HepG2 (cell line): Measurements from ENCODE around the gene FRMD4A. TPM values are rescaled to one million over a fixed set of nuclear protein-coding genes. Genes with fewer than 3 reads are reported as not detected.

ENCODE experiments used
- ATAC-seq: fragments of 200-7000 bp; cut with Tn5 transposase; 3 replicates; pipeline ENCODE4 v1.9.1; 2020; ENCODE audit warnings: mild to moderate bottlenecking, moderate library complexity
- BruUV-seq: library from RNA; stranded (reverse); fragments of 400-500 nt; replicated peaks from 2 replicates; lab custom pipeline; 2021; lab: Mats Ljungman, UMichigan
- CTCF ChIA-PET: fragments of 300-600 bp; formaldehyde crosslinking; extraction: SDS; loops from one replicate; lab custom pipeline; 2021; ENCODE audit warnings: low total read pairs, inconsistent platforms, low intra/inter-chr PET ratio; lab: Yijun Ruan, JAX
- POLR2A ChIA-PET: fragments of 350-600 bp; sonication (Branson Sonifier 250); formaldehyde crosslinking; loops from one replicate; lab custom pipeline; 2020; ENCODE audit warnings: antibody characterized with exemption, inconsistent platforms; lab: Yijun Ruan, JAX
- DNase-seq: peaks from one replicate; pipeline ENCODE4 v3.0.0-alpha.2; 2015; ENCODE audit warnings: low spot score
- FAIRE-seq: peaks from 3 replicates; lab custom pipeline; 2011; peaks lifted over from hg19 to GRCh38; lab: Jason Lieb, UNC
- H2AFZ ChIP-seq: one replicate; pipeline ENCODE4 v1.6.1; 2011; ENCODE audit warnings: low read length, inconsistent platforms
- H3K27ac ChIP-seq: fragments of 300-600 bp; 3 replicates; pipeline ENCODE4 v1.8.0; 2011; ENCODE audit warnings: mixed run types, mild to moderate bottlenecking, mixed read lengths, low read length, inconsistent platforms; ENCODE audit not compliant: insufficient read depth; ENCODE audit errors: extremely low read length
- H3K27me3 ChIP-seq, 2 experiments: fragments of 200-600 bp in 1 of 2; 2 replicates in 1 of 2; 3 replicates in 1 of 2; pipeline versions ENCODE4 v1.6.0 to v1.8.0; 2011; ENCODE audit warnings: low read length in 2 of 2, mild to moderate bottlenecking in 2 of 2, moderate library complexity in 2 of 2, inconsistent platforms in 1 of 2; ENCODE audit not compliant: insufficient read depth in 2 of 2, control insufficient read depth in 1 of 2
- H3K36me3 ChIP-seq, 2 experiments: fragments of 200-600 bp in 1 of 2; replicated peaks in 1 of 2; 2 replicates in 1 of 2; 3 replicates in 1 of 2; pipeline versions ENCODE4 v1.5.1 to v1.8.0; 2011; ENCODE audit warnings: low read length in 2 of 2, inconsistent platforms in 1 of 2; ENCODE audit not compliant: insufficient read depth in 2 of 2, control insufficient read depth in 1 of 2
- H3K4me1 ChIP-seq: 2 replicates; pipeline ENCODE4 v1.5.1; 2012; ENCODE audit warnings: low read length, inconsistent platforms; ENCODE audit not compliant: insufficient read depth
- H3K4me2 ChIP-seq: 2 replicates; pipeline ENCODE4 v1.6.0; 2011; ENCODE audit warnings: low read depth, low read length, inconsistent platforms
- H3K4me3 ChIP-seq, 3 experiments: fragments of 200-600 bp in 1 of 3; sonication (generic), shearing (Covaris generic) in 1 of 3; replicated peaks in 1 of 3; 2 replicates each; pipeline ENCODE4 v1.5.1; 2011 to 2016; ENCODE audit warnings: low read length in 3 of 3, inconsistent platforms in 2 of 3, low read depth in 2 of 3, mild to moderate bottlenecking in 2 of 3, control low read depth in 1 of 3, mixed read lengths in 1 of 3; ENCODE audit not compliant: insufficient read depth in 1 of 3
- H3K79me2 ChIP-seq: one replicate; pipeline ENCODE4 v1.6.1; 2011; ENCODE audit warnings: low read length, inconsistent platforms; ENCODE audit not compliant: insufficient read depth
- H3K9ac ChIP-seq: 2 replicates; pipeline ENCODE4 v1.6.0; 2011; ENCODE audit warnings: mild to moderate bottlenecking, low read depth, low read length, inconsistent platforms; ENCODE audit not compliant: insufficient read depth
- H3K9me3 ChIP-seq: 2 replicates; pipeline ENCODE4 v1.5.1; 2012; ENCODE audit warnings: mild to moderate bottlenecking, low read length
- H4K20me1 ChIP-seq: 2 replicates; pipeline ENCODE4 v1.6.0; 2011; ENCODE audit warnings: inconsistent platforms, mild to moderate bottlenecking, low read length, moderate library complexity; ENCODE audit not compliant: insufficient read depth
- ATAD3A ChIP-seq: sonication (generic); formaldehyde crosslinking; IDR thresholded peaks from 2 replicates; pipeline ENCODE4 v1.4.0; 2020; ENCODE audit warnings: missing genetic modification reagents
- CCDC6 ChIP-seq: sonication (generic); formaldehyde crosslinking; IDR thresholded peaks from 2 replicates; pipeline ENCODE4 v1.8.1; 2022; ENCODE audit warnings: mild to moderate bottlenecking, missing genetic modification reagents, moderate library complexity
- HNRNPK ChIP-seq: fragments of 200-400 bp; formaldehyde crosslinking; IDR thresholded peaks from 2 replicates; pipeline ENCODE4 v1.6.1; 2018; ENCODE audit warnings: low read length, low read depth, moderate library complexity, mild to moderate bottlenecking; ENCODE audit not compliant: poor library complexity, severe bottlenecking
- KLF13 ChIP-seq: sonication (generic); formaldehyde crosslinking; IDR thresholded peaks from 2 replicates; pipeline ENCODE4 v1.4.0; 2020; ENCODE audit warnings: mild to moderate bottlenecking, missing genetic modification reagents
- MATR3 ChIP-seq: sonication (generic); formaldehyde crosslinking; IDR thresholded peaks from 2 replicates; pipeline ENCODE4 v1.4.0; 2020; ENCODE audit warnings: missing genetic modification reagents
- PHF5A ChIP-seq: IDR thresholded peaks from one replicate; pipeline ENCODE4 v1.6.1; 2018; ENCODE audit warnings: low read depth, missing genetic modification reagents; ENCODE audit not compliant: unreplicated experiment
- TCF7L2 ChIP-seq: IDR thresholded peaks from 2 replicates; pipeline ENCODE4 v1.6.1; 2011; ENCODE audit warnings: mild to moderate bottlenecking, low read depth, low read length, moderate library complexity
- ZFP90 ChIP-seq: sonication (generic); formaldehyde crosslinking; IDR thresholded peaks from 2 replicates; pipeline ENCODE4 v1.8.0; 2022; ENCODE audit warnings: missing genetic modification reagents, mild to moderate bottlenecking, inconsistent platforms, borderline replicate concordance
- ZNF143 ChIP-seq: sonication (generic); formaldehyde crosslinking; IDR thresholded peaks from 2 replicates; pipeline ENCODE4 v1.4.0; 2020; ENCODE audit warnings: missing genetic modification reagents
- WGBS: methylation state at CpG from one replicate; pipeline ENCODE4 v1.1.6; 2017; ENCODE audit warnings: low lambda C conversion rate; 5-methylcytosine and 5-hydroxymethylcytosine counted together
- in situ Hi-C: cut with HindIII; loops from 2 replicates; pipeline ENCODE4 v1.10.0; 2017; ENCODE audit warnings: low pct_unique_long_range_greater_than_20kb; ENCODE audit not compliant: extremely low pct_ligation_motif_present
- intact Hi-C: fragments of 100-400 bp; cut with micrococcal nuclease; formaldehyde crosslinking; loops from one replicate; pipeline ENCODE4 v1.10.0; 2022; ENCODE audit not compliant: unreplicated experiment
- polyA plus RNA-seq, 8 experiments: library from polyadenylated mRNA; depleted of rRNA in 3 of 8; stranded (reverse) in 7 of 8; unstranded in 1 of 8; fragments of >200 nt; fragmentation: Illumina TruSeq in 4 of 8; extraction: Trizol in 4 of 8; gene quantifications; 2 replicates each; pipeline versions ENCODE4 v1.2.1 to v1.2.3, GENCODE V29; 2011 to 2016; ENCODE audit warnings: low read depth in 4 of 8, missing spikeins in 1 of 8, mixed read lengths in 1 of 8; ENCODE audit not compliant: insufficient read depth in 1 of 8
- total RNA-seq, 5 experiments: library from RNA; depleted of rRNA; stranded (reverse); fragments of >200 nt; fragmentation: Illumina TruSeq; extraction: Trizol; gene quantifications; 2 replicates each; pipeline ENCODE4 v1.2.3, GENCODE V29; 2016; ENCODE audit warnings: low read depth in 1 of 5
- TF ChIP-seq, protein P1 (sequence below): sonication (generic); formaldehyde crosslinking; IDR thresholded peaks from 2 replicates; pipeline ENCODE4 v1.4.0; 2020; ENCODE audit warnings: missing genetic modification reagents, borderline replicate concordance
- TF ChIP-seq, protein P2 (sequence below): sonication (generic); formaldehyde crosslinking; IDR thresholded peaks from 2 replicates; pipeline ENCODE4 v1.4.0; 2020; ENCODE audit warnings: missing genetic modification reagents, borderline replicate concordance
- TF ChIP-seq, protein P3 (sequence below): sonication (generic); formaldehyde crosslinking; IDR thresholded peaks from 2 replicates; pipeline ENCODE4 v1.8.0; 2022; ENCODE audit warnings: missing genetic modification reagents, low read depth, mild to moderate bottlenecking, borderline replicate concordance

FRMD4A gene
- total and polyA plus RNA-seq, 2 of the 13 experiments (the other 11 are each of a cell fraction or from before 2014, with no cell fraction given) = 0.09 to 0.26 TPM

DNA sequence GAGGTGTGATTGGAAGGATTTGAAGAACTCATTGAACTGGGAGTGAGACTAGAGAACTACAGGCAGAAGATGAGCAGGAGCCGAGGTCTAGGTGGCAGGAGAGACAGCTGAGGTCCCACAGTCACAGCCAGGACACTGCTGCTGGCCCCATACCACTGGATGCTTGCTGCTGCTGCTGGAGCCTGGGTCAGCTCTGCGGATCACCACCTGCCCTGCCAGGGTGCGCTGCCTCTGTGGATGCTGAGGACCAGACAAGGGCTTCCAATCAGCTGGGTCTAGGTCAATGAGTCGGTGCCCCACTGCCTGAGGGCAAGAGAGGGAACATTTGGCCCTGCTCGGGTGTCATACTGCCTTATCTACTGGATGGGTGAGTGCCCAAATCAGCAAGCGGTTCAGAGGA lies 94.4 kb downstream of the FRMD4A start:
- Histone ChIP-seq H3K9ac (no peak overlapping the region), H3K4me2 (no peak overlapping the region), H4K20me1 (no peaks in the 10 kb centered on the region), H3K79me2 (no peaks in the 10 kb centered on the region), H3K27ac (no peak overlapping the region), H3K27me3 (no peaks in the 10 kb centered on the region; a peak in 1 of 5 replicates), H3K9me3 (no peaks in the 10 kb centered on the region), H3K4me1 (no peaks in the 10 kb centered on the region), H3K4me3 (no peak overlapping the region), H2AFZ (no peak overlapping the region), H3K36me3 (no peaks in the 10 kb centered on the region)
- TF ChIP-seq HNRNPK (no peak), MATR3 (CRISPR knock-in tag) (no peak)
- ATAC-seq (no peak), DNase-seq (no peak), FAIRE-seq (no peak)
- BruUV-seq = no TSS peak
- POLR2A ChIA-PET = no interaction called here
- CTCF ChIA-PET = no interaction called here
- intact Hi-C loops = no loop called here
- WGBS = 3% methylated on average over 2 of the region's 6 CpGs
- in situ Hi-C loops = no loop called here

DNA sequence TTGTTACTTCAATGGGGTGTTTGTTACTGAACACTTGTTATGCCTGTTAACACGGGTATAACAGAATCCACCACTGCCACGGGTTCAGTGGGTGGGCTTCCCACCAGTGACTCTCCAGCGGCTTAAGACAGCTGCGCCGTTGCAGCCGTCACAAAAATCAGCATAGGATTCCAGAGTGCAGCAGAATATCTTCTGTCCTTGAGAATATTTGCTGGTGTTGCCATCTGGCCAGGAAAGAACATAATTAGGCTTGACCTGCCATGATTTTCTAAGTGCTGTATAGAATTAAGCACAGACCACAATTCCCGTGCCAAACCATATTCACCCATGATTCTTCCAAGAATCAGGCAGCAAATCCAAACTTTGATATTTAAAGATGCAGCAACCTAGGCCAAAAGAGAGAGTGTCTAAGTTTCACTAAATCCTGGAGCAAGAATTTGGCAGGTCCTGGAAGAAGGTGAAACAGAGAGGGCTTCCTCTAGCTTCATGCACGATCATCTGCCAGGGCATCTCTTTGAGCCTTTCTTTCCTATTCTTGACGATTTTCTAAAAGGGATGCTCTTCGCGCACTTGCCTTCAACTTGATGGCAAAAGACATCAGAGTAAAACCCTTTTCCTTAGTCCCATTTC lies 95.0 kb downstream of the FRMD4A start:
- no peaks in the 10 kb centered on the region for H3K9me3 ChIP-seq
- H3K36me3 ChIP-seq = no peaks in the 10 kb centered on the region
- no peak for ATAC-seq
- H3K27me3 ChIP-seq = no peaks in the 10 kb centered on the region; a peak in 1 of 5 replicates
- H3K27ac ChIP-seq = no peak overlapping the region
- DNase-seq = no peak
- WGBS = 43% methylated on average over 11 of the region's 11 CpGs
- CTCF ChIA-PET = no interaction called here
- H3K4me2 ChIP-seq = no peak overlapping the region
- H3K4me1 ChIP-seq = no peaks in the 10 kb centered on the region
- FAIRE-seq = no peak
- in situ Hi-C loops (no loop called here), intact Hi-C loops (no loop called here)
- no peaks in the 10 kb centered on the region for H4K20me1 ChIP-seq
- H3K79me2 ChIP-seq = no peaks in the 10 kb centered on the region
- H3K4me3 ChIP-seq = no peak overlapping the region
- no peak overlapping the region for H3K9ac ChIP-seq
- POLR2A ChIA-PET = no interaction called here
- H2AFZ ChIP-seq = no peak overlapping the region
- BruUV-seq = no TSS peak
- TF ChIP-seq, protein P1, sequence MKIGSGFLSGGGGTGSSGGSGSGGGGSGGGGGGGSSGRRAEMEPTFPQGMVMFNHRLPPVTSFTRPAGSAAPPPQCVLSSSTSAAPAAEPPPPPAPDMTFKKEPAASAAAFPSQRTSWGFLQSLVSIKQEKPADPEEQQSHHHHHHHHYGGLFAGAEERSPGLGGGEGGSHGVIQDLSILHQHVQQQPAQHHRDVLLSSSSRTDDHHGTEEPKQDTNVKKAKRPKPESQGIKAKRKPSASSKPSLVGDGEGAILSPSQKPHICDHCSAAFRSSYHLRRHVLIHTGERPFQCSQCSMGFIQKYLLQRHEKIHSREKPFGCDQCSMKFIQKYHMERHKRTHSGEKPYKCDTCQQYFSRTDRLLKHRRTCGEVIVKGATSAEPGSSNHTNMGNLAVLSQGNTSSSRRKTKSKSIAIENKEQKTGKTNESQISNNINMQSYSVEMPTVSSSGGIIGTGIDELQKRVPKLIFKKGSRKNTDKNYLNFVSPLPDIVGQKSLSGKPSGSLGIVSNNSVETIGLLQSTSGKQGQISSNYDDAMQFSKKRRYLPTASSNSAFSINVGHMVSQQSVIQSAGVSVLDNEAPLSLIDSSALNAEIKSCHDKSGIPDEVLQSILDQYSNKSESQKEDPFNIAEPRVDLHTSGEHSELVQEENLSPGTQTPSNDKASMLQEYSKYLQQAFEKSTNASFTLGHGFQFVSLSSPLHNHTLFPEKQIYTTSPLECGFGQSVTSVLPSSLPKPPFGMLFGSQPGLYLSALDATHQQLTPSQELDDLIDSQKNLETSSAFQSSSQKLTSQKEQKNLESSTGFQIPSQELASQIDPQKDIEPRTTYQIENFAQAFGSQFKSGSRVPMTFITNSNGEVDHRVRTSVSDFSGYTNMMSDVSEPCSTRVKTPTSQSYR = no peak
- TF ChIP-seq, protein P2, sequence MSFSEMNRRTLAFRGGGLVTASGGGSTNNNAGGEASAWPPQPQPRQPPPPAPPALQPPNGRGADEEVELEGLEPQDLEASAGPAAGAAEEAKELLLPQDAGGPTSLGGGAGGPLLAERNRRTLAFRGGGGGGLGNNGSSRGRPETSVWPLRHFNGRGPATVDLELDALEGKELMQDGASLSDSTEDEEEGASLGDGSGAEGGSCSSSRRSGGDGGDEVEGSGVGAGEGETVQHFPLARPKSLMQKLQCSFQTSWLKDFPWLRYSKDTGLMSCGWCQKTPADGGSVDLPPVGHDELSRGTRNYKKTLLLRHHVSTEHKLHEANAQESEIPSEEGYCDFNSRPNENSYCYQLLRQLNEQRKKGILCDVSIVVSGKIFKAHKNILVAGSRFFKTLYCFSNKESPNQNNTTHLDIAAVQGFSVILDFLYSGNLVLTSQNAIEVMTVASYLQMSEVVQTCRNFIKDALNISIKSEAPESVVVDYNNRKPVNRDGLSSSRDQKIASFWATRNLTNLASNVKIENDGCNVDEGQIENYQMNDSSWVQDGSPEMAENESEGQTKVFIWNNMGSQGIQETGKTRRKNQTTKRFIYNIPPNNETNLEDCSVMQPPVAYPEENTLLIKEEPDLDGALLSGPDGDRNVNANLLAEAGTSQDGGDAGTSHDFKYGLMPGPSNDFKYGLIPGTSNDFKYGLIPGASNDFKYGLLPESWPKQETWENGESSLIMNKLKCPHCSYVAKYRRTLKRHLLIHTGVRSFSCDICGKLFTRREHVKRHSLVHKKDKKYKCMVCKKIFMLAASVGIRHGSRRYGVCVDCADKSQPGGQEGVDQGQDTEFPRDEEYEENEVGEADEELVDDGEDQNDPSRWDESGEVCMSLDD (CRISPR knock-in tag) = no peak
- TF ChIP-seq CCDC6 (CRISPR knock-in tag) = no peak
- no peak for TF ChIP-seq ZFP90 (CRISPR knock-in tag)
- no peak for TF ChIP-seq ATAD3A
- no peak for TF ChIP-seq TCF7L2
- TF ChIP-seq, protein P3, sequence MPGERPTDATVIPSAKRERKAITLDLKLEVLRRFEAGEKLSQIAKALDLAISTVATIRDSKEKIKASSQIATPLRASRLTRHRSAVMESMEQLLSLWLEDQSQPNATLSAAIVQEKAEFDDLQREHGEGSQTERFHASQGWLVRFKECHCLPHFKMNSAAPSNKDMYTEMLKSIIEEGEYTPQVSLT (CRISPR knock-in tag) = no peak
- no peak for TF ChIP-seq ZNF143 (CRISPR knock-in tag)
- no peak for TF ChIP-seq PHF5A (CRISPR knock-in tag)
- TF ChIP-seq KLF13 (CRISPR knock-in tag) = no peak
